PC-3 (cell line): ENCODE results near the gene ALPK1.
"Not testable (repeated sequence)": the region's sequence is repeated elsewhere in the genome, so short reads cannot be mapped to it uniquely, and the experiment has no call there.

ENCODE experiments used
- EZH2phosphoT487 ChIP-seq: fragments of 300-600 bp; sonication (generic); IDR thresholded peaks from 2 replicates; pipeline ENCODE4 v1.6.1; 2018; ENCODE audit warnings: mild to moderate bottlenecking, antibody characterized with exemption, low read length, borderline replicate concordance
- TF ChIP-seq, protein P1 (sequence below): fragments of 300-600 bp; sonication (generic); conservative IDR thresholded peaks from 2 replicates; pipeline ENCODE4 v1.5.1; 2017; ENCODE audit warnings: antibody characterized with exemption, low read depth, mild to moderate bottlenecking, low read length

DNA sequence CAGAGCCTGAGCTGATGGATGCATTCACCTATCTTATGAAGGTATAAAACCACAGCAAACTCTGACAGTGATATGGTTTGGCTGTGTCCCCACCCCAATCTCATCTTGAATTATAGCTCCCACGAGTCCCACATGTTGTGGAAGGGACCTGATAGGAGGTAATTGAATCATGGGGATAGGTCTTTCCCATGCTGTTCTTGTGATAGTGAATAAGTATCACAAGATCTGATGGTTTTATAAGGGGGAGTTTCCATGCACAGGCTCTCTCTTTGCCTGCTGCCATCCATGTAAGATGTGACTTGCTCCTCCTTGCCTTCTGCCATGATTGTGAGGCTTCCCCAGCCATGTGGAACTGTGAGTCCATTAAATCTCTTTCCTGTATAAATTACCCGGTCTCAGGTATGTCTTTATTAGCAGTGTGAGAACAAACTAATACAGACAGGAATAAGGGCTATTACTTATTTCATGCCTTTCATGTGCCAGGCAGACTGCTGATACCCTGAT lies 15.2 kb upstream of the ALPK1 start:
- TF ChIP-seq, protein P1, sequence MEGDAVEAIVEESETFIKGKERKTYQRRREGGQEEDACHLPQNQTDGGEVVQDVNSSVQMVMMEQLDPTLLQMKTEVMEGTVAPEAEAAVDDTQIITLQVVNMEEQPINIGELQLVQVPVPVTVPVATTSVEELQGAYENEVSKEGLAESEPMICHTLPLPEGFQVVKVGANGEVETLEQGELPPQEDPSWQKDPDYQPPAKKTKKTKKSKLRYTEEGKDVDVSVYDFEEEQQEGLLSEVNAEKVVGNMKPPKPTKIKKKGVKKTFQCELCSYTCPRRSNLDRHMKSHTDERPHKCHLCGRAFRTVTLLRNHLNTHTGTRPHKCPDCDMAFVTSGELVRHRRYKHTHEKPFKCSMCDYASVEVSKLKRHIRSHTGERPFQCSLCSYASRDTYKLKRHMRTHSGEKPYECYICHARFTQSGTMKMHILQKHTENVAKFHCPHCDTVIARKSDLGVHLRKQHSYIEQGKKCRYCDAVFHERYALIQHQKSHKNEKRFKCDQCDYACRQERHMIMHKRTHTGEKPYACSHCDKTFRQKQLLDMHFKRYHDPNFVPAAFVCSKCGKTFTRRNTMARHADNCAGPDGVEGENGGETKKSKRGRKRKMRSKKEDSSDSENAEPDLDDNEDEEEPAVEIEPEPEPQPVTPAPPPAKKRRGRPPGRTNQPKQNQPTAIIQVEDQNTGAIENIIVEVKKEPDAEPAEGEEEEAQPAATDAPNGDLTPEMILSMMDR: not testable (repeated sequence)
- not testable (repeated sequence) for TF ChIP-seq EZH2phosphoT487
